Muscle of leg (tissue), 11 donors: ENCODE measurements around the gene ZNF346. TPM values are rescaled to one million over a fixed set of nuclear protein-coding genes. Genes with fewer than 3 reads are reported as not detected.

Experiments
- DNase-seq: peaks from one replicate; pipeline ENCODE4 v3.0.0; 2013
- H3K27ac ChIP-seq: one replicate; pipeline ENCODE4 v1.5.1; 2013; ENCODE audit warnings: mild to moderate bottlenecking, low read length, control low read depth
- H3K27me3 ChIP-seq: one replicate; pipeline ENCODE4 v1.6.1; 2013; ENCODE audit warnings: low read length; ENCODE audit not compliant: control insufficient read depth, insufficient read depth
- H3K36me3 ChIP-seq: one replicate; pipeline ENCODE4 v1.6.1; 2013; ENCODE audit warnings: low read length; ENCODE audit not compliant: control insufficient read depth, insufficient read depth
- H3K4me1 ChIP-seq: one replicate; pipeline ENCODE4 v1.6.1; 2013; ENCODE audit warnings: low read length; ENCODE audit not compliant: control insufficient read depth, insufficient read depth
- H3K4me3 ChIP-seq: one replicate; pipeline ENCODE4 v1.5.1; 2013; ENCODE audit warnings: low read length, control low read depth
- H3K9me3 ChIP-seq: replicated peaks from 2 replicates; pipeline ENCODE4 v1.6.1; 2013; ENCODE audit warnings: low read depth, low read length; ENCODE audit not compliant: control insufficient read depth
- WGBS: methylation state at CpG from one replicate; pipeline ENCODE4 v1.1.5; 2013; ENCODE audit warnings: missing lambda C conversion rate; ENCODE audit not compliant: insufficient coverage; 5-methylcytosine and 5-hydroxymethylcytosine counted together
- polyA plus RNA-seq, 8 donors: library from polyadenylated mRNA; unstranded; fragments of 120-200 nt; gene quantifications; one replicate each; pipeline versions ENCODE4 v1.2.1 to v1.2.3, GENCODE V29; 2013; ENCODE audit warnings: inconsistent platforms in 1 of 8, low replicate concordance in 1 of 8; ENCODE audit not compliant: insufficient read length in 8 of 8, insufficient read depth in 1 of 8
- total RNA-seq: library from RNA; stranded (reverse); fragments of 120-200 nt; gene quantifications from one replicate; pipeline ENCODE4 v1.2.4, GENCODE V29; 2013

The ZNF346 gene
- total and polyA plus RNA-seq, 9 donors: 12.4 to 17.1 (median 14.5) TPM

DNA sequence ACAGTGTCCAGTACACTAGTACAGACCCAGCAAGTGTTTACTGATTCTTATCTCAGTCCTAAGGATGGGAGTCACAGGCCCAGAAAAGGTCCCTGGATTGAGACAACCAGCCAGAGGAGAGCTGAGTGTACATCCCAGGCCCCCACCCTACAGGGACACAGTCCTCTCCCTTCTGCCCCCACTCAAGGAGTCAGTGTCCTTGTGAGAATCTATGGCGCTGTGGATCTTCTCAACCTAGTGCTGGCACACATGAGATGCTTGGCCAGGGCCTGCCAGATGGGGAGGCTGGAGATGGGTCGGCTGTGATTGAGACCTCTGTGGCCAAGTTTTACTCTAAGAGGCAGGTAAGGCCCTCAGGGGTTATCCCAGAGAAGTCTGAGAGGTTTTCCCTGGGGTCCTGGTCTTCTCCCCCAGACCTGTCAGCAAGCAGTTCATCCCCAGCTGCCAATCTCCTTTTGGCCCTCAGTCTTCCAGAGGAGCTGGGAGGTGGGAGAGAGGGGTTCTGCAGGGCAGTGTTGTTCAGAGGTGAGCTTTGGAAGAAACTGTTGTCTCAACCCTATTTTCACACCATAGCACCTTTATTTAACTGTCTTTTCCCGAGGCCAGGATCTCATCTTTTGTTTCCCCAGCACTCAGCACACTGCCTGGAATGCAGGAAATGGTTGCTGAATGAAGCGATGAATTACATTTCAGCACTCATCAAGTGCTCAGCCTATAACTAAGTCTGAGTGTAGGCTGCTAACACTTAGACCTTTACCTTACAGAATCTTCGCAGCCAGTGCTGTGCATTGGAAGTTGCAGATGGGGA, 107.9 kb downstream of the ZNF346 start:
- H3K27ac ChIP-seq: no peak overlapping the region
- no peaks in the 10 kb centered on the region for H3K9me3 ChIP-seq
- DNase-seq: no peak
- no peaks in the 10 kb centered on the region for H3K27me3 ChIP-seq
- no peak overlapping the region for H3K4me3 ChIP-seq
- H3K36me3 ChIP-seq: peaks cover 8% of the 10 kb centered on the region
- peaks cover 17% of the 10 kb centered on the region for H3K4me1 ChIP-seq
- 51% methylated on average over 3 of the region's 5 CpGs for WGBS

Other genes starting within 250 kb of the ZNF346 start
- 0.62 TPM for gene UNC5A, start 212.1 kb upstream of the ZNF346 start, total RNA-seq
- gene UNC5A, start 212.1 kb upstream of the ZNF346 start, polyA plus RNA-seq: 1 to 10 TPM in 7 of 8 donors, under 1 TPM in 1; 0.97 to 2.1 (median 1.6) TPM
- gene HK3, start 123.3 kb upstream of the ZNF346 start, total RNA-seq: 0.75 TPM
- 1 to 10 TPM in 6 of 8 donors, under 1 TPM in 2; 0.49 to 1.9 (median 1.2) TPM for gene HK3, start 123.3 kb upstream of the ZNF346 start, polyA plus RNA-seq
- 28.7 TPM for gene UIMC1, start 15.9 kb upstream of the ZNF346 start, total RNA-seq
- gene UIMC1, start 15.9 kb upstream of the ZNF346 start, polyA plus RNA-seq: 10 to 100 TPM; 23.1 to 31.1 (median 26.4) TPM
- 84.8 TPM for gene FGFR4, start 64.2 kb downstream of the ZNF346 start, total RNA-seq
- 100 to 1,000 TPM; 123 to 237 (median 177) TPM for gene FGFR4, start 64.2 kb downstream of the ZNF346 start, polyA plus RNA-seq
- gene NSD1, start 111.1 kb downstream of the ZNF346 start, total RNA-seq: 63.6 TPM
- 10 to 100 TPM; 28.2 to 46.9 (median 42.3) TPM for gene NSD1, start 111.1 kb downstream of the ZNF346 start, polyA plus RNA-seq